Calu3 (cell line): ENCODE results near the gene REEP6. TPM values are rescaled to one million over a fixed set of nuclear protein-coding genes. Genes with fewer than 3 reads are reported as not detected.

Source experiments
- BruUV-seq: library from RNA; stranded (reverse); fragments of 400-500 nt; replicated peaks from 2 replicates; lab custom pipeline; 2021; lab: Mats Ljungman, UMichigan
- CTCF ChIA-PET: fragments of 300-600 bp; sonication (Branson Sonifier 250); formaldehyde crosslinking; loops from one replicate; lab custom pipeline; 2022; ENCODE audit warnings: antibody characterized with exemption; lab: Charles Lee
- DNase-seq: peaks from one replicate; pipeline ENCODE4 v3.0.0; 2022
- H3K27ac Mint-ChIP-seq: one replicate; pipeline ENCODE4 v1.8.0; 2022; ENCODE audit warnings: mixed read lengths; ENCODE audit not compliant: unreplicated experiment
- H3K27me3 Mint-ChIP-seq: one replicate; pipeline ENCODE4 v1.8.0; 2022; ENCODE audit warnings: mixed read lengths; ENCODE audit not compliant: unreplicated experiment
- H3K36me3 Mint-ChIP-seq: one replicate; pipeline ENCODE4 v1.8.0; 2022; ENCODE audit warnings: mild to moderate bottlenecking, moderate library complexity, mixed read lengths; ENCODE audit not compliant: insufficient read depth, unreplicated experiment
- H3K4me1 Mint-ChIP-seq: one replicate; pipeline ENCODE4 v1.8.0; 2022; ENCODE audit warnings: mild to moderate bottlenecking, low read depth, mixed read lengths; ENCODE audit not compliant: unreplicated experiment
- H3K4me3 Mint-ChIP-seq: one replicate; pipeline ENCODE4 v1.8.0; 2022; ENCODE audit warnings: mild to moderate bottlenecking, low read depth, moderate library complexity, mixed read lengths; ENCODE audit not compliant: unreplicated experiment
- H3K9me3 Mint-ChIP-seq: one replicate; pipeline ENCODE4 v1.8.0; 2022; ENCODE audit warnings: low read depth, mixed read lengths; ENCODE audit not compliant: unreplicated experiment
- CTCF ChIP-seq: fragments of 200-600 bp; IDR thresholded peaks from one replicate; pipeline ENCODE4 v1.8.0; 2022; ENCODE audit warnings: antibody characterized with exemption; ENCODE audit not compliant: unreplicated experiment
- intact Hi-C: fragments of 100-400 bp; cut with micrococcal nuclease; formaldehyde crosslinking; loops from one replicate; pipeline ENCODE4 v1.10.0; 2022; ENCODE audit not compliant: unreplicated experiment
- total RNA-seq: library from RNA; stranded (reverse); gene quantifications from 2 replicates; pipeline ENCODE4 v1.2.3, GENCODE V29; 2022

The REEP6 gene
- total RNA-seq, 1 experiment from 2014 or later, result 13.9 TPM

GRCh38 chr19:1478934-1479707 lies 11.9 kb upstream of the REEP6 start, which contains the start of gene C19orf25:
Gene C19orf25 (minus strand): TSS chr19:1479215. CDS start chr19:1478903, 312 bp downstream.
- H3K9me3 Mint-ChIP-seq, result no peaks in the 10 kb centered on the region
- peak within 1 kb of the TSS; percentile 74 for H3K27ac Mint-ChIP-seq
- peaks cover 27% of the 10 kb centered on the region for H3K36me3 Mint-ChIP-seq
- H3K4me3 Mint-ChIP-seq, result peak within 1 kb of the TSS; percentile 91
- H3K4me1 Mint-ChIP-seq, result no peaks in the 10 kb centered on the region
- DNase-seq, result peak; percentile 89
- CTCF ChIA-PET, result no interaction called here
- no TSS peak for BruUV-seq
- H3K27me3 Mint-ChIP-seq, result peaks cover 15% of the 10 kb centered on the region
- intact Hi-C loops, result no loop called here
- TF ChIP-seq CTCF, result no peak

GRCh38 chr19:1481224-1481892 lies 9.6 kb upstream of the REEP6 start:
- Mint-ChIP-seq H3K27ac (no peak overlapping the region), H3K9me3 (no peaks in the 10 kb centered on the region), H3K27me3 (peaks cover 15% of the 10 kb centered on the region), H3K4me1 (no peaks in the 10 kb centered on the region), H3K36me3 (peaks cover 27% of the 10 kb centered on the region), H3K4me3 (no peak overlapping the region)
- no peak for TF ChIP-seq CTCF
- BruUV-seq, result no TSS peak
- intact Hi-C loops, result no loop called here
- DNase-seq, result no peak
- CTCF ChIA-PET, result no interaction called here

GRCh38 chr19:1481893-1482360 lies 9.1 kb upstream of the REEP6 start:
- Mint-ChIP-seq H3K4me1 (no peaks in the 10 kb centered on the region), H3K27ac (no peak overlapping the region), H3K36me3 (peaks cover 26% of the 10 kb centered on the region), H3K27me3 (peaks cover 15% of the 10 kb centered on the region), H3K4me3 (no peak overlapping the region), H3K9me3 (no peaks in the 10 kb centered on the region)
- DNase-seq, result no peak
- CTCF ChIA-PET, result no interaction called here
- no TSS peak for BruUV-seq
- intact Hi-C loops, result no loop called here
- no peak for TF ChIP-seq CTCF

GRCh38 chr19:1482361-1483130 lies 8.4 kb upstream of the REEP6 start:
- DNase-seq, result no peak
- H3K4me3 Mint-ChIP-seq, result no peak overlapping the region
- no peaks in the 10 kb centered on the region for H3K9me3 Mint-ChIP-seq
- H3K36me3 Mint-ChIP-seq, result peaks cover 20% of the 10 kb centered on the region
- H3K4me1 Mint-ChIP-seq, result no peaks in the 10 kb centered on the region
- TF ChIP-seq CTCF, result no peak
- no peak overlapping the region for H3K27ac Mint-ChIP-seq
- intact Hi-C loops, result no loop called here
- CTCF ChIA-PET, result no interaction called here
- BruUV-seq, result no TSS peak
- H3K27me3 Mint-ChIP-seq, result peaks cover 15% of the 10 kb centered on the region
